Measurements from ENCODE around the gene EFNA4.

Gene EFNA4

GRCh38 chr1:155070721-155071569 lies 7.4 kb downstream of the EFNA4 start:
- Mint-ChIP-seq H3K4me1 (ENCODE audit: low read depth) (peaks cover 23% of the 10 kb centered on the region), H3K4me3 (peak overlapping the region; percentile 45), H3K9me3 (no peaks in the 10 kb centered on the region), H3K27ac (no peak overlapping the region), H3K27me3 (no peaks in the 10 kb centered on the region), H3K36me3 (ENCODE audit: low read depth) (peaks cover 8% of the 10 kb centered on the region)
- peak; percentile 83 for DNase-seq

- Mint-ChIP-seq H3K4me3 (no peak overlapping the region), H3K27ac (no peak overlapping the region), H3K27me3 (no peaks in the 10 kb centered on the region), H3K4me1 (ENCODE audit: low read depth) (peaks cover 23% of the 10 kb centered on the region), H3K36me3 (ENCODE audit: low read depth) (peaks cover 8% of the 10 kb centered on the region), H3K9me3 (no peaks in the 10 kb centered on the region)
- no peak for DNase-seq
Observed at GRCh38 chr1:155071701-155072100, 8.2 kb downstream of the EFNA4 start.

GRCh38 chr1:155072531-155073289 lies 9.2 kb downstream of the EFNA4 start:
- peaks cover 8% of the 10 kb centered on the region for H3K36me3 Mint-ChIP-seq (ENCODE audit: low read depth)
- H3K4me3 Mint-ChIP-seq: no peak overlapping the region
- H3K27ac Mint-ChIP-seq: no peak overlapping the region
- DNase-seq: no peak
- H3K9me3 Mint-ChIP-seq: no peaks in the 10 kb centered on the region
- peaks cover 23% of the 10 kb centered on the region for H3K4me1 Mint-ChIP-seq (ENCODE audit: low read depth)
- H3K27me3 Mint-ChIP-seq: no peaks in the 10 kb centered on the region

- no peak overlapping the region for H3K27ac Mint-ChIP-seq
- peaks cover 29% of the 10 kb centered on the region for H3K4me1 Mint-ChIP-seq (ENCODE audit: low read depth)
- no peak for DNase-seq
- no peaks in the 10 kb centered on the region for H3K27me3 Mint-ChIP-seq
- H3K36me3 Mint-ChIP-seq (ENCODE audit: low read depth): peaks cover 5% of the 10 kb centered on the region
- no peaks in the 10 kb centered on the region for H3K9me3 Mint-ChIP-seq
- no peak overlapping the region for H3K4me3 Mint-ChIP-seq
Observed at GRCh38 chr1:155073377-155074242, 10.1 kb downstream of the EFNA4 start.

- Mint-ChIP-seq H3K27ac (no peak overlapping the region), H3K27me3 (peaks cover 11% of the 10 kb centered on the region), H3K36me3 (ENCODE audit: low read depth) (no peaks in the 10 kb centered on the region), H3K9me3 (no peaks in the 10 kb centered on the region), H3K4me3 (no peak overlapping the region), H3K4me1 (ENCODE audit: low read depth) (peaks cover 32% of the 10 kb centered on the region)
- no peak for DNase-seq
Observed at GRCh38 chr1:155075535-155075934, 12.0 kb downstream of the EFNA4 start.

GRCh38 chr1:155076371-155076770 lies 12.8 kb downstream of the EFNA4 start:
- Mint-ChIP-seq H3K36me3 (ENCODE audit: low read depth) (no peaks in the 10 kb centered on the region), H3K4me1 (ENCODE audit: low read depth) (peaks cover 34% of the 10 kb centered on the region), H3K9me3 (no peaks in the 10 kb centered on the region), H3K27ac (no peak overlapping the region), H3K27me3 (peaks cover 16% of the 10 kb centered on the region), H3K4me3 (no peak overlapping the region)
- no peak for DNase-seq

- no peak for DNase-seq
- Mint-ChIP-seq H3K4me1 (ENCODE audit: low read depth) (peaks cover 37% of the 10 kb centered on the region), H3K9me3 (no peaks in the 10 kb centered on the region), H3K27me3 (peaks cover 23% of the 10 kb centered on the region), H3K4me3 (no peak overlapping the region), H3K27ac (no peak overlapping the region), H3K36me3 (ENCODE audit: low read depth) (no peaks in the 10 kb centered on the region)
Observed at GRCh38 chr1:155077346-155077745, 13.8 kb downstream of the EFNA4 start.

- H3K4me1 Mint-ChIP-seq (ENCODE audit: low read depth): peaks cover 42% of the 10 kb centered on the region
- no peak overlapping the region for H3K27ac Mint-ChIP-seq
- H3K36me3 Mint-ChIP-seq (ENCODE audit: low read depth): no peaks in the 10 kb centered on the region
- H3K27me3 Mint-ChIP-seq: peaks cover 29% of the 10 kb centered on the region
- H3K4me3 Mint-ChIP-seq: no peak overlapping the region
- no peaks in the 10 kb centered on the region for H3K9me3 Mint-ChIP-seq
- DNase-seq: peak; percentile 33
Observed at GRCh38 chr1:155077758-155078445, 14.4 kb downstream of the EFNA4 start.

GRCh38 chr1:155078469-155079209 lies 15.1 kb downstream of the EFNA4 start, which contains the start of gene EFNA3:
EFNA3 (plus strand) TSS chr1:155078837; CDS start chr1:155078942, 105 bp downstream.
- Mint-ChIP-seq H3K27me3 (peaks cover 36% of the 10 kb centered on the region), H3K27ac (peak within 1 kb of the TSS; percentile 53), H3K9me3 (no peaks in the 10 kb centered on the region), H3K4me1 (ENCODE audit: low read depth) (peaks cover 43% of the 10 kb centered on the region), H3K36me3 (ENCODE audit: low read depth) (no peaks in the 10 kb centered on the region), H3K4me3 (peak within 1 kb of the TSS; percentile 65)
- peak; percentile 83 for DNase-seq

- Mint-ChIP-seq H3K4me3 (peak overlapping the region; percentile 65), H3K27me3 (peaks cover 41% of the 10 kb centered on the region), H3K36me3 (ENCODE audit: low read depth) (no peaks in the 10 kb centered on the region), H3K27ac (peak overlapping the region; percentile 53), H3K9me3 (no peaks in the 10 kb centered on the region), H3K4me1 (ENCODE audit: low read depth) (peaks cover 43% of the 10 kb centered on the region)
- DNase-seq: no peak
Observed at GRCh38 chr1:155079210-155079486, 15.6 kb downstream of the EFNA4 start.

GRCh38 chr1:155079487-155080311 lies 16.2 kb downstream of the EFNA4 start:
- peak overlapping the region; percentile 65 for H3K4me3 Mint-ChIP-seq
- H3K27ac Mint-ChIP-seq: peak overlapping the region; percentile 53
- H3K27me3 Mint-ChIP-seq: peaks cover 47% of the 10 kb centered on the region
- peaks cover 45% of the 10 kb centered on the region for H3K4me1 Mint-ChIP-seq (ENCODE audit: low read depth)
- H3K36me3 Mint-ChIP-seq (ENCODE audit: low read depth): no peaks in the 10 kb centered on the region
- DNase-seq: peak; percentile 51
- no peaks in the 10 kb centered on the region for H3K9me3 Mint-ChIP-seq

- H3K9me3 Mint-ChIP-seq: no peaks in the 10 kb centered on the region
- H3K4me1 Mint-ChIP-seq (ENCODE audit: low read depth): peaks cover 50% of the 10 kb centered on the region
- H3K27ac Mint-ChIP-seq: no peak overlapping the region
- H3K36me3 Mint-ChIP-seq (ENCODE audit: low read depth): peaks cover 2% of the 10 kb centered on the region
- peak; percentile 52 for DNase-seq
- H3K27me3 Mint-ChIP-seq: peaks cover 47% of the 10 kb centered on the region
- no peak overlapping the region for H3K4me3 Mint-ChIP-seq
Observed at GRCh38 chr1:155080312-155081228, 17.0 kb downstream of the EFNA4 start.
